Neural cell (in vitro differentiated cells): ENCODE results near the gene PPP1CA.

Experiments used
- CTCF ChIP-seq: fragments of 450-650 bp; IDR thresholded peaks from 2 replicates; pipeline ENCODE4 v1.5.1; 2014; ENCODE audit warnings: antibody characterized with exemption, mild to moderate bottlenecking, moderate library complexity; ENCODE audit not compliant: poor library complexity, severe bottlenecking
- EP300 ChIP-seq: fragments of 450-650 bp; conservative IDR thresholded peaks from 2 replicates; pipeline ENCODE4 v1.6.1; 2014; ENCODE audit warnings: antibody characterized with exemption, mild to moderate bottlenecking, moderate library complexity; ENCODE audit not compliant: poor library complexity, severe bottlenecking
- EZH2 ChIP-seq: fragments of 200-600, 300-800 bp; shearing (Covaris generic), sonication (generic); IDR thresholded peaks from 2 replicates; pipeline ENCODE4 v1.6.1; 2014; ENCODE audit warnings: antibody characterized with exemption, low read length, borderline replicate concordance, mild to moderate bottlenecking; ENCODE audit not compliant: insufficient read depth, poor library complexity, severe bottlenecking
- MXI1 ChIP-seq: fragments of 450-650 bp; conservative IDR thresholded peaks from 2 replicates; pipeline ENCODE4 v1.6.1; 2014; ENCODE audit warnings: antibody characterized with exemption, mild to moderate bottlenecking; ENCODE audit not compliant: poor library complexity, severe bottlenecking
- POLR2AphosphoS5 ChIP-seq: IDR thresholded peaks from 2 replicates; pipeline ENCODE4 v1.6.1; 2012
- RAD21 ChIP-seq: fragments of 450-650 bp; conservative IDR thresholded peaks from 2 replicates; pipeline ENCODE4 v1.6.1; 2014; ENCODE audit warnings: antibody characterized with exemption, mild to moderate bottlenecking, moderate library complexity
- REST ChIP-seq: IDR thresholded peaks from 2 replicates; pipeline ENCODE4 v1.6.1; 2012; ENCODE audit warnings: borderline replicate concordance
- SMC3 ChIP-seq: fragments of 450-650 bp; conservative IDR thresholded peaks from 2 replicates; pipeline ENCODE4 v1.6.1; 2014; ENCODE audit warnings: antibody characterized with exemption, mild to moderate bottlenecking, moderate library complexity; ENCODE audit not compliant: poor library complexity

DNA sequence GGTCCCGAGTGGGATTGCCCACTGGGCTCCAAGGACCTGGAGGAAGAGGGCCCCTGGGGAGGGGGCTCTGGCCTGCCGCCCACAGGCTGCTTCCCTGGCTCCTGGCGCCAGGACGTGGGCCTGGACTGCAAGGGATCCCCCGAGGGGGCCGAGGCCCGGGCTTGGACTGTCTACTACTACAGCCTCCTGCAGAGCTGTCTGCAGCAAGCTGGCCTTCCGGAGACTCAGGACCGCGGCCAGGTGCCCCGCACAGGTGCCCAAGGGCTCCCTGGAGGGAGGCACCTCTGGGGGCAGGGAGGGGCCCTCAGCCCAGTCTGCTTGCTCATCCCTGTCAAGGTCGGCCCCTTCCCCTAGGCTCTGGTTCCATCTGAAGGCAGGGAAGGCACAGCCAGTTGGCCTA is 15.8 kb upstream of the PPP1CA start:
- TF ChIP-seq EZH2 (no peak), POLR2AphosphoS5 (no peak), CTCF (no peak), EP300 (no peak), RAD21 (no peak), REST (no peak), MXI1 (no peak), SMC3 (no peak)
